ENCODE measurements around the gene FGF9.

DNA sequence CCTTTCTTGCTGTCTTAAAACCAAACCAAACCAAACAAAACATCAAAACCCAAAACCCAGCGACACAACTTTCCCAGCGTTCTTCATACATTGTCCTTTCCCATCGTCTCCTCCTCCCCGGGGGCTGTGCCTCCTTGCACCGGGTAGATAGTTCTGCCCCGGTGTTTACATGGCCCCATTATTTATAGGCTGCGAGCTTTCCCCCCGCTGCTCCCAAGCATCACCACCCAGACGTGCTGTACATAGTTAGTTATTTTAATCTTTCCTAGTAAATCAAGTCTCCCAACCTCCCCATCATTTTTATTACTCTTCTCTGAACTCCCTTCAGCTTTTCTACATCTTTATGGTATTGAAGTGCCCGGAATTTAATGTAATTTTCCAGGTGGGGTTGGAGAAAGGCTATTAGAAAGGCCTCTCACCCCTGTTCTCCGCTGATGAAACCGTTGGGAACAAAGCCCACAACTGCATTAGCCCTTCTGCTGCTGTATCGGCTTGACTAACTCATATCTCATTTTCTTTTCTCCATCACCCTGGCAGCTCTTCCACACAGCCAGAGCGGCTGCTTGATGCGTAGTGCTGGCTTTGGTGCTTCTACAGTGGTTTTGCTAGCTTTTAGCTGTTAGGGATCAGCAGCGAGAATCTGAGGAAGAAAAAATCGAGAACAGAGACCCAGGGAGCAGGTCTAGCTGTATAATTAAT, 53.1 kb downstream of the FGF9 start:
- TF ChIP-seq, protein P1, sequence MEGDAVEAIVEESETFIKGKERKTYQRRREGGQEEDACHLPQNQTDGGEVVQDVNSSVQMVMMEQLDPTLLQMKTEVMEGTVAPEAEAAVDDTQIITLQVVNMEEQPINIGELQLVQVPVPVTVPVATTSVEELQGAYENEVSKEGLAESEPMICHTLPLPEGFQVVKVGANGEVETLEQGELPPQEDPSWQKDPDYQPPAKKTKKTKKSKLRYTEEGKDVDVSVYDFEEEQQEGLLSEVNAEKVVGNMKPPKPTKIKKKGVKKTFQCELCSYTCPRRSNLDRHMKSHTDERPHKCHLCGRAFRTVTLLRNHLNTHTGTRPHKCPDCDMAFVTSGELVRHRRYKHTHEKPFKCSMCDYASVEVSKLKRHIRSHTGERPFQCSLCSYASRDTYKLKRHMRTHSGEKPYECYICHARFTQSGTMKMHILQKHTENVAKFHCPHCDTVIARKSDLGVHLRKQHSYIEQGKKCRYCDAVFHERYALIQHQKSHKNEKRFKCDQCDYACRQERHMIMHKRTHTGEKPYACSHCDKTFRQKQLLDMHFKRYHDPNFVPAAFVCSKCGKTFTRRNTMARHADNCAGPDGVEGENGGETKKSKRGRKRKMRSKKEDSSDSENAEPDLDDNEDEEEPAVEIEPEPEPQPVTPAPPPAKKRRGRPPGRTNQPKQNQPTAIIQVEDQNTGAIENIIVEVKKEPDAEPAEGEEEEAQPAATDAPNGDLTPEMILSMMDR (IDR thresholded peaks at IDR 0.05 in 8 of 11, conservative IDR thresholded peaks at IDR 0.05 in 3 of 11) = no peak
- no peak for TF ChIP-seq POLR2A (IDR thresholded peaks at IDR 0.05)

Data from spleen (tissue), 7 donors.